GM19395 (cell line): ENCODE results near the gene PTPRN2.
"Not testable (repeated sequence)": the region's sequence is repeated elsewhere in the genome, so short reads cannot be mapped to it uniquely, and the experiment has no call there.

Experiments
- ATAC-seq: cut with Tn5 transposase; IDR thresholded peaks from one replicate; pipeline ENCODE4 v1.9.1; 2021; ENCODE audit warnings: mild to moderate bottlenecking, moderate library complexity; ENCODE audit not compliant: unreplicated experiment

Gene PTPRN2

GRCh38 chr7:158262284-158263109 is 325.1 kb downstream of the PTPRN2 start:
- no peak for ATAC-seq

DNA sequence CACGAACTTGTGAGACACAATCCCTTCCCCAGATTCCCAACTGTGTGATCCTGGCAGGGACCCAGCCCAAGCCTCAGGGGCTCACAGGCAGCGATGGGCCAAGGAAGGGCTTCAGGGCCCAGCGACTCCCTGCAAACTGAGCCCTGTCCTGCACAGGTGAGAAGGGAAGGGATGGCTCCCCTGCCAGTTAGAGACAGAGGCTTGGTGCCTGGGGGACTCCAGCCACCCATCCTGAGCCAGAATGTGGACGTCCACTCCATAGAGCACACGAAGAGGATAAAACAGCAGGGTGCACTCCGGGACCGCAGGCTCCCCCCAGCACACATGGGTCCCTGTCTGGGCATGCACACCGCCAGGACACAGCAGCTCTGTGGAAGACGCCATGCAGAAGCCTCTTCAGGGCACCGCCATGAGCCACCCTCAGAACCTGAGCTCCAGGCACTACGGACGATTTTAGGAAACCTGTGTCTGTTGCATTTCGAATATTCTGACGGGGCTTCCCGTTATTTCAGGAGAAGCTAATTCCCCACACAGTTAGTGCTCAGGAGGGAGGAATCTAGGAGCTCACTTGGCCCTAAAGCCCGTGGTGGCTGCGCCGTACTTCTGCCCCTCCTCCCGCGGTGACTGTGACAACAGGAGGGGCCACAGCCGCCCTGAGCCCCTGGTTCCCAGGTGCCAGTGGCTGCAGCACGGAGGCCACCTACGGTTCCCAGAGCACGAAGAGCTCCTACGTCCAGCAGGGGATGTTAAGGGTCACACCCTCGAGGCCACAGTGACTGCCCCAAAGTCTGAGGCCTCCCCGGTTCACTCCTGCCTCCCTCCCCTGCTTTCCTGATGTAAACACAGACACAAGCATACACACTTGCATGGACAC is 326.0 kb downstream of the PTPRN2 start:
- ATAC-seq: no peak

GRCh38 chr7:158260567-158261361 is 326.9 kb downstream of the PTPRN2 start:
- no peak for ATAC-seq

DNA sequence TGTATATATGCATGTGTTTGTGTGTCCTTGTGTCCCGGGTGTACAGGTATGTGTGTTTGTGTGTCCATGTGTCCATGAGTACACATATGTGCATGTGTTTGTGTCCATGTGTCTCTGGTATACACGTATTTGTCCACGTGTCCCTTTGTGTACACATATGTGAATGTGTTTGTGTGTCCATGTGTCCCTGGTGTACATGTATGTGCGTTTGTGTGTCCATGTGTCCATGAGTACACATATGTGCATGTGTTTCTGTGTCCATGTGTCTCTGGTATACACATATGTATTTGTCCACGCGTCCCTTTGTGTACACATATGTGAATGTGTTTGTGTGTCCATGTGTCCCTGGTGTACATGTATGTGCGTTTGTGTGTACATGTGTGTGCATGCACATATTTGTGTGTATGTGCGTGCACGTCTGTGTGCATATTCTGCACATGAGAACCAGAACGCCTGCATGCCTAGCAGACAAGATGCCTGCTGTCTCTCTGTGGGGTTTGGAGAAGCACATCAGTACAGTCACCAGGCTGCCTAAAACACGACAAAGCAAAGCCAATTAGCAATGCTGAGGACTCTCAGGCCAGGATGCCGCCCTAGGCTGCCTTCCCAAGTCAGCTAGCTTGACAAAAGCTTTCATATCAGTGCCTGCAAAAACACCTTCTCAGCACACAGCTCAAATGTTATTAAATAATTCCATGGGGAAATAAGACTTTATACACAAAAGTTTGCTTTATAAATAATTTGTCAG is 327.8 kb downstream of the PTPRN2 start:
- no peak for ATAC-seq

DNA sequence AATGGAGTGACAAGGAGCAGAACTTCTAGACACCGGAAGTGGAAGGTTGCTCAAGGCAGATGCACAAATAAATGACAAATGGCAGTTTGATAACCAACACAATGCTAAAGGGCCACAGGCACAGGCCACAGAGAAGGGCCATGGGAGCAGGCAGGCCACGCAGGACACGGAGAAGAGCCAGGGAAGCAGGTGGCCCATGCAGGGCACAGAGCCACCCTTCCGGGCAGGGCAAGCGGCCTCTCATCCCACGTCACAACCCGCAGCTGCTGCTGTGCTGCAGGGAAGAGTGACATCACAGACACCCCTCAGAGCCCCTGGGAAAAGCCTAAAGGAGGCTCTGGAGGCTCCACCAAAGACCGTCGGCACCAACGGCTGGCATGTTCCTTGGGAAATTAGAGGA is 328.5 kb downstream of the PTPRN2 start:
- ATAC-seq: no peak

GRCh38 chr7:158258411-158259130 is 329.1 kb downstream of the PTPRN2 start:
- ATAC-seq: no peak

GRCh38 chr7:158257516-158258410 is 329.9 kb downstream of the PTPRN2 start:
- ATAC-seq: no peak

DNA sequence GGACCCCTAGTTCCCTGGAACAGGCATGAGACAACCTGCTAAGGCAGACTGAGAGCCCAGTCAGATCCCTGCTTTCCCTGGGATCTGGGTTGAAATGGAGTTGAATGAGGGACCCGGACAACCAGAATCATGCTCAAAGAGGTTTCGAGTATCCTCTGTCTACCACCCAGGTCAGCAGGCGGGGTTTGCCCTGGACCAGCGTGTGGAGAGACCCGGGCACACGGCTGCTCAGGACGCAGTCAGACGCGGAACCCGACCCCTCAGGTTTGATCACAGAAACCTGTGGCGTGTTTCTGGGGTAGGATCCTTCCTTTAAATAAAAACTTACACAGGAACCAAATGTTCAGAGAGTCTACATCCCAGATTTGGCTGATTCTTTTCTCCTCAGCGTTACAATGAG is 330.6 kb downstream of the PTPRN2 start:
- ATAC-seq: no peak

DNA sequence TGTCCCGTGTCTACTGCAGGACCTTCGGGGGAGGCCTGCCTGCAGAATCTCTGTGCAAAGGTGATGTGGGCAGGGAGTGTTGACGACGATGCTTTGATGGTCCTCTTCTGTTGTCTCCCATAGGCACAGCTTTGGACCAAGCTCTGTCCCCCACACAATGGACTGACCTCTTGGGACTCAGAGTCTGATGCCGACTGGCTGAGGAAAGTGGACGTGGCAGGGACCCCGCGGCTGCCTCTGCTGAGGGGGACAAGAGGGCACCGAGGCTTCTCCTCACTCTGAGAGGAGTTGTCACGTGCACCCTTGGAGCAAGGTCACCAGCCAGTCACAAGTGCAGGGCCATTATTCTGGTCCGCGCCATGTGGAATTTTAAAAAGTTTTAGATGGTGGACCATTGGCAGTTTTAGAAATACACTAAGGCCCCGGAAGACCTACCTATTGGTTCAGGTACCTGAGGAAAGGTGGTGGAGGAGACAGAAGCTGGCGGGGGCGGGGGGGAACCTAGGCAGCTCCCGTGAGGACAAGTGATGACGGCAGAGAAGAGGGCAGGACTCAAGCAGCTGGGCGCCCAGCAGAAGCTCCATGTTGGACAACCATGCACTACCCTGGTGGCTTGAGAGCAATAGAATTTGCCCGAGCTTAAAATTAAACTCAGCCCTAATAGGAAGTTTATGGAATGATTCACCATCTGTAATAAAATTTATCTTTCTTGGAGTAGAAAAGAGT is 331.4 kb downstream of the PTPRN2 start:
- no peak for ATAC-seq

DNA sequence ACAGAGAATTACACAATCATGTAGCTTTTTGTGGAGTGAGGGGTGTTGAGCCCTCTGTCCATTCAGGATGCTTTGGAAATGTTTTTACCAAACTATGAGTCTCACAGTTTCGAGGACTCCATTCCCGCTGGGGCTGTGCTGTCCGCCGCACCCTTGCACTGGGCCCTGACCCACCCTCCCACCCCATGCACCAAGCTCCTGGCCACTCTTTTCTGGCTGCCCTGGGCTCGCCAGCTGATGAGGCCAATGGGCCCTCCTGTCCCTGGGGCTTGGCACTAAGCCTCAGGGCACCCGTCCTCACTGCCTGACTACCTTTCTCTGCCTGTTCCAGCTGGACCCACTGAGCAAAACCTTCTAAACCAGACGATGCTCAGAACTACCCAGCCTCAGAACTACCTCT is 332.1 kb downstream of the PTPRN2 start:
- no peak for ATAC-seq

DNA sequence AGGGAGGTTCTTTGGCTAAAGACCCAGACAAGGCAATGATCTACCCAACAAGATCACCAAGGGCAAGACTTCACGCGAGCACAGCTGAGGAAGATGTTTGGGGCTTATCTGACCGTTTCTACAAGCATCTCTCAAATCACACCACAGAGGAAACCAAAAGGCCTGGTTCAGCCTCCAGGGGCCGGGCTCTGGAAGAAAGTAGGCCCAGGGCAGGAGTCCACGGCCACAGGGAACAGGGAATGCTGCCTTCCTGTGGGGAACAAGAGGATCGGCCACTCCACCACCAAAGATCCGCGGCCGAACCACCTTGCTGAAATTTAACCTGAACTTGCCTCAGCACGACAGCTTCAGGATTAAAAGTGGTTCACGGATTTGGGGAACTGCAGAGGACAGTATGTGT is 332.5 kb downstream of the PTPRN2 start:
- ATAC-seq: no peak

DNA sequence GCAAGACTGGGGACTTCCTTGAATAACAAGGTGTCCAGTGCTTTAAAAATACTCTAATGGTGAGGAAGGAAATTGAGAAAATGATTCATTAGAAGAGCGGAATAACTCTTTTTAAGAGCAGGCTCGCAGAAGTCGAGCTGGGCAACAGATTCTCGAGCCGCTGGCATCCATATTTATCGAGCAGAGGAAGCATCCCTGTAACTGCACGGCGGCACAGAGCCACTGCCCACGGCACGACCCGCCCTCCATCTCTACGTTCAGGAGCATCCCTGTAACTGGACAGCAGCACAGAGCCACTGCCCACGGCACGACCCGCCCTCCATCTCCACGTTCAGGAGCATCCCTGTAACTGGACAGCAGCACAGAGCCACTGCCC is 334.0 kb downstream of the PTPRN2 start:
- ATAC-seq: not testable (repeated sequence)

DNA sequence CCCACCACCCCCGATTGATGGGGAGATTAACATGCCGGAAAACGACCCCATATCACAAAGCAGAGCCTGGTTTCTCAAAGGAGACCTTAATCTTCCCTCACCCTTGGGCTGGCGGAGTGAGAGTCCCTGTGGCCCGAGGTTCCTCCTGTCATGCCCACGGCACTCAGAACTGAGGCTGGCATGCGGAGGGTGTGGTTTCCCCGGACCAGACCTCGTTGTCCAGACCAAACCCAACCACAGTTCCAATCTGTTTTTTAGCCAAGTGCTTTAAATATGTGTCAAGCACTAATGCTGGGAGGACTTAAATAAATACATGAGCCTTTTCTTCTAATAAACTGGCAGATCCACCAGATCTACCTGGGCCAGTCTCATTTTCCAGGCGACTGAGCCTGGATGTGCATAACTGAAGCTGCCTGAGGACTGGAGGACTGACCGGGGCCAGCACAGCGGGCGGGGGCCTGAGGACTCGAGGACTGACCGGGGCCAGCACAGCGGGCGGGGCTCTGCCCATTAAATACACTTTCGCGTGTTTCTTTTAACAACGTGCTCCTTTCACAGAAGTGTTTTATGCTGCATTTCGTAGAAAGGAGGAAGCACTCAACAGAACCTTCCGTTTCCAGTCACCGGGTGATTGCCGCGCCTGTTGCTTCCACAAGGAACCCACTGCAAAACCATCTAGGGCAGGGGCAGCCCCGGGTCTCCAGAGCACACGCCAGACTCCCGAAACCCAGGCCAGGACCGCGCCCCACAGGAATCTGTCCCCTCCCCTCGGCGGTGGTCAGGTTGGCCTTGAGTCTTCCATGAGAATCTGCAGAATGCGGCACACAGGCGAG is 334.6 kb downstream of the PTPRN2 start:
- no peak for ATAC-seq

GRCh38 chr7:158252081-158252836 is 335.4 kb downstream of the PTPRN2 start:
- ATAC-seq: no peak

DNA sequence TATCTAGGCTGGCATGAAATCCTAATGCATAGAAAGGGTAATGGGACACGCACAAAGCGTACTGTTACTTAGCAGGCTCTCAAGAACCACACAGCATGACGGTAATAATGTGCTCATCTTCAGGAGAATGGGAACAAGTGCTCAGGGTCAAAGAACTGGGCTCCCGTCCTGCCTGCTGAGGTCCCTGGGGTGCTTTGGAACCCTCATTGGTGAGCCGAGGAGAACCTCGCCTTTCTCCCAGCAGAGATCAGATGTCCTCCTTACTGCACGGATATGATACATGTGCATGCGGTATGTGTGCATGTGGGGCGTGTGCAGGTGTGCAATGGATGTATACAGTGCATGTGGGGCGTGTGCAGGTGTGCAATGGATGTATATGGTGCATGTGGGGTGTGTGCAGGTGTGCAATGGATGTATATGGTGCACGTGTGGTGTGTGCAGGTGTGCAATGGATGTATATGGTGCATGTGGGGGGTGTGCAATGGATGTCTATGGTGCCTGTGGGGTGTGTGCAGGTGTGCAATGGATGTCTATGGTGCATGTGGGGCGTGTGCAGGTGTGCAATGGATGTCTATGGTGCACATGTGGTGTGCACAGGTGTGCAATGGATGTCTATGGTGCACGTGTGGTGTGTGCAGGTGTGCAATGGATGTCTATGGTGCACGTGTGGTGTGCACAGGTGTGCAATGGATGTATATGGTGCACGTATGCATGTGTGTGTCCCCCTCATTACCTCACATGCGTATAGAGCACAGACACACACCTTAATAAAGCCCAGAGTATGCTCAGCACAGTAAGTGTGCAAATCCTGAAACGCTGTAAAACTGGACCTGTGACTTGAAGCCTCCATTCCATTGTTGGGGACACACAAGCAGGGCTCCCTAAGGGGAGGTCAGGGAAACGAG is 336.3 kb downstream of the PTPRN2 start:
- ATAC-seq: no peak

- ATAC-seq: no peak
These were observed 337.9 kb downstream of the PTPRN2 start for GRCh38 chr7:158249692-158250091.
